H7 (cell line): ENCODE results near the gene DPYD. TPM values are rescaled to one million over a fixed set of nuclear protein-coding genes. Genes with fewer than 3 reads are reported as not detected.

Experiments
- DNase-seq: peaks from one replicate; pipeline ENCODE4 v3.0.0; 2012
- H3K27me3 ChIP-seq: 2 replicates; pipeline ENCODE4 v1.6.0; 2011; ENCODE audit warnings: mild to moderate bottlenecking, low read length; ENCODE audit not compliant: control insufficient read depth, insufficient read depth
- H3K36me3 ChIP-seq: replicated peaks from 2 replicates; pipeline ENCODE4 v1.5.1; 2011; ENCODE audit warnings: low read length; ENCODE audit not compliant: control insufficient read depth, insufficient read depth
- H3K4me3 ChIP-seq: 2 replicates; pipeline ENCODE4 v1.5.1; 2011; ENCODE audit warnings: low read depth, mild to moderate bottlenecking, control low read depth, low read length, moderate library complexity; ENCODE audit not compliant: insufficient read depth
- total RNA-seq: library from RNA; depleted of rRNA; stranded (reverse); fragments of >200 nt; shearing (Covaris generic); gene quantifications from 2 replicates; pipeline ENCODE4 v1.2.3, GENCODE V29; 2014

Gene DPYD
- total RNA-seq, 1 experiment from 2014 or later, result 0.59 TPM

- DNase-seq, result no peak
- Histone ChIP-seq H3K27me3 (no peaks in the 10 kb centered on the region), H3K36me3 (no peaks in the 10 kb centered on the region), H3K4me3 (no peak overlapping the region)
Measured at GRCh38 chr1:97803026-97803425, 117.8 kb downstream of the DPYD start.

GRCh38 chr1:97802011-97802410, 118.8 kb downstream of the DPYD start:
- Histone ChIP-seq H3K27me3 (no peaks in the 10 kb centered on the region), H3K36me3 (no peaks in the 10 kb centered on the region), H3K4me3 (no peak overlapping the region)
- DNase-seq, result no peak

- no peaks in the 10 kb centered on the region for H3K36me3 ChIP-seq
- no peak overlapping the region for H3K4me3 ChIP-seq
- H3K27me3 ChIP-seq, result no peaks in the 10 kb centered on the region
- no peak for DNase-seq
Measured at GRCh38 chr1:97797403-97798183, 123.2 kb downstream of the DPYD start.

GRCh38 chr1:97796711-97797110, 124.1 kb downstream of the DPYD start:
- Histone ChIP-seq H3K36me3 (no peaks in the 10 kb centered on the region), H3K27me3 (no peaks in the 10 kb centered on the region), H3K4me3 (no peak overlapping the region)
- no peak for DNase-seq

- Histone ChIP-seq H3K4me3 (no peak overlapping the region), H3K27me3 (no peaks in the 10 kb centered on the region), H3K36me3 (no peaks in the 10 kb centered on the region)
- DNase-seq, result no peak
Measured at GRCh38 chr1:97792655-97793054, 128.2 kb downstream of the DPYD start.

GRCh38 chr1:97791251-97791650, 129.6 kb downstream of the DPYD start:
- no peak overlapping the region for H3K4me3 ChIP-seq
- H3K36me3 ChIP-seq, result no peaks in the 10 kb centered on the region
- H3K27me3 ChIP-seq, result no peaks in the 10 kb centered on the region
- no peak for DNase-seq

GRCh38 chr1:97787231-97787630, 133.6 kb downstream of the DPYD start:
- H3K27me3 ChIP-seq, result no peaks in the 10 kb centered on the region
- no peak for DNase-seq
- H3K36me3 ChIP-seq, result no peaks in the 10 kb centered on the region
- H3K4me3 ChIP-seq, result no peak overlapping the region

GRCh38 chr1:97784661-97785060, 136.2 kb downstream of the DPYD start:
- Histone ChIP-seq H3K27me3 (no peaks in the 10 kb centered on the region), H3K36me3 (no peaks in the 10 kb centered on the region), H3K4me3 (no peak overlapping the region)
- no peak for DNase-seq

GRCh38 chr1:97783751-97784150, 137.1 kb downstream of the DPYD start:
- Histone ChIP-seq H3K27me3 (no peaks in the 10 kb centered on the region), H3K4me3 (no peak overlapping the region), H3K36me3 (no peaks in the 10 kb centered on the region)
- no peak for DNase-seq

- no peaks in the 10 kb centered on the region for H3K27me3 ChIP-seq
- H3K36me3 ChIP-seq, result no peaks in the 10 kb centered on the region
- no peak overlapping the region for H3K4me3 ChIP-seq
- DNase-seq, result no peak
Measured at GRCh38 chr1:97781762-97782337, 139.0 kb downstream of the DPYD start.

GRCh38 chr1:97780884-97781283, 139.9 kb downstream of the DPYD start:
- Histone ChIP-seq H3K36me3 (no peaks in the 10 kb centered on the region), H3K27me3 (no peaks in the 10 kb centered on the region), H3K4me3 (no peak overlapping the region)
- DNase-seq, result no peak

- Histone ChIP-seq H3K36me3 (no peaks in the 10 kb centered on the region), H3K27me3 (no peaks in the 10 kb centered on the region), H3K4me3 (no peak overlapping the region)
- DNase-seq, result no peak
Measured at GRCh38 chr1:97778718-97779117, 142.1 kb downstream of the DPYD start.

GRCh38 chr1:97770376-97770775, 150.5 kb downstream of the DPYD start:
- Histone ChIP-seq H3K27me3 (no peaks in the 10 kb centered on the region), H3K4me3 (no peak overlapping the region), H3K36me3 (no peaks in the 10 kb centered on the region)
- no peak for DNase-seq

- DNase-seq, result no peak
- no peak overlapping the region for H3K4me3 ChIP-seq
- H3K27me3 ChIP-seq, result no peaks in the 10 kb centered on the region
- no peaks in the 10 kb centered on the region for H3K36me3 ChIP-seq
Measured at GRCh38 chr1:97767381-97767780, 153.5 kb downstream of the DPYD start.

- Histone ChIP-seq H3K36me3 (no peaks in the 10 kb centered on the region), H3K27me3 (no peaks in the 10 kb centered on the region), H3K4me3 (no peak overlapping the region)
- DNase-seq, result no peak
Measured at GRCh38 chr1:97764991-97765390, 155.8 kb downstream of the DPYD start.
